GM10248 (cell line): ENCODE data around the gene MXD1.
"Not testable (repeated sequence)": the region's sequence is repeated elsewhere in the genome, so short reads cannot be mapped to it uniquely, and the experiment has no call there.

ENCODE experiments used
- CTCF ChIA-PET: fragments of 300-600 bp; sonication (Branson Sonifier 250); formaldehyde crosslinking; extraction: SDS; loops from one replicate; lab custom pipeline; 2021; ENCODE audit warnings: antibody characterized with exemption; lab: Yijun Ruan, JAX
- POLR2A ChIA-PET: fragments of 350-650 bp; sonication (Branson Sonifier 250); formaldehyde crosslinking; extraction: SDS; loops from one replicate; lab custom pipeline; 2020; ENCODE audit warnings: antibody characterized with exemption; lab: Yijun Ruan, JAX
- DNase-seq: peaks from one replicate; pipeline ENCODE4 v3.0.0; 2012; ENCODE audit errors: extremely low spot score
- CTCF ChIP-seq: IDR thresholded peaks from 2 replicates; pipeline ENCODE4 v1.5.1; 2012; ENCODE audit warnings: mild to moderate bottlenecking, low read depth; ENCODE audit errors: extremely low read depth, missing control alignments, control extremely low read depth

MXD1 gene

GRCh38 chr2:69950241-69950640 lies 35.3 kb downstream of the MXD1 start:
- POLR2A ChIA-PET: no interaction called here
- DNase-seq: no peak
- CTCF ChIA-PET: no interaction called here
- TF ChIP-seq CTCF: no peak

- CTCF ChIA-PET: not testable (repeated sequence)
Measured at GRCh38 chr2:69950671-69951070, 35.8 kb downstream of the MXD1 start.

GRCh38 chr2:69952336-69953115 lies 37.6 kb downstream of the MXD1 start:
- ChIA-PET POLR2A (no interaction called here), CTCF (interaction anchor here (1.2 to 1.3 kb wide), 2 partner anchors 11 to 227 kb away, joined by 4 to 5 read pairs; no protein-coding TSS in a partner anchor)
- DNase-seq: no peak
- TF ChIP-seq CTCF: no peak

More at GRCh38 chr2:69950671-69951070, 35.8 kb downstream of the MXD1 start:
- POLR2A ChIA-PET, DNase-seq: not testable (repeated sequence)

GRCh38 chr2:69954084-69954483 lies 39.2 kb downstream of the MXD1 start:
- ChIA-PET CTCF (interaction anchor here (1.2 to 1.3 kb wide), 2 partner anchors 10 to 254 kb away, joined by 3 read pairs; no protein-coding TSS in a partner anchor), POLR2A (no interaction called here)
- no peak for DNase-seq
- no peak for TF ChIP-seq CTCF

GRCh38 chr2:69955029-69955428 lies 40.1 kb downstream of the MXD1 start:
- POLR2A ChIA-PET: no interaction called here
- CTCF ChIA-PET: interaction anchor here (1.2 to 1.6 kb wide), 4 partner anchors 11 to 271 kb away, joined by 3 to 4 read pairs (median 3); no protein-coding TSS in a partner anchor
- DNase-seq: no peak

GRCh38 chr2:69956475-69956979 lies 41.6 kb downstream of the MXD1 start:
- TF ChIP-seq CTCF: no peak
- ChIA-PET CTCF (no interaction called here), POLR2A (no interaction called here)
- no peak for DNase-seq

More at GRCh38 chr2:69955029-69955428, 40.1 kb downstream of the MXD1 start:
- no peak for TF ChIP-seq CTCF

GRCh38 chr2:69957965-69958364 lies 43.1 kb downstream of the MXD1 start:
- CTCF ChIA-PET: interaction anchor here (1.6 kb wide), 1 partner anchor 113 kb away, joined by 3 read pairs; no protein-coding TSS in a partner anchor
- POLR2A ChIA-PET: no interaction called here
- TF ChIP-seq CTCF: no peak
- DNase-seq: no peak
